ENCODE measurements around the gene SCGN.

SCGN gene

GRCh38 chr6:25689966-25690365, 38.0 kb downstream of the SCGN start:
- DNase-seq (ENCODE audit: low read depth), result no peak
- no peak for TF ChIP-seq CTCF (IDR thresholded peaks at IDR 0.05; ENCODE audit: insufficient read depth, low read depth, low read length, missing control alignments)

GRCh38 chr6:25691894-25692293, 39.9 kb downstream of the SCGN start:
- H3K4me3 ChIP-seq (ENCODE audit: low read depth, low read length), result no peak overlapping the region
- no peak for DNase-seq (ENCODE audit: low read depth)
- TF ChIP-seq CTCF (IDR thresholded peaks at IDR 0.05; ENCODE audit: insufficient read depth, low read depth, low read length, missing control alignments), result no peak

More at GRCh38 chr6:25689966-25690365, 38.0 kb downstream of the SCGN start:
- H3K4me3 ChIP-seq (ENCODE audit: low read depth, low read length), result no peak overlapping the region

GRCh38 chr6:25692472-25692871, 40.5 kb downstream of the SCGN start:
- no peak for DNase-seq (ENCODE audit: low read depth)
- TF ChIP-seq CTCF (IDR thresholded peaks at IDR 0.05; ENCODE audit: insufficient read depth, low read depth, low read length, missing control alignments), result no peak
- H3K4me3 ChIP-seq (ENCODE audit: low read depth, low read length), result no peak overlapping the region

- no peak for DNase-seq (ENCODE audit: low read depth)
- H3K4me3 ChIP-seq (ENCODE audit: low read depth, low read length), result no peak overlapping the region
- TF ChIP-seq CTCF (IDR thresholded peaks at IDR 0.05; ENCODE audit: insufficient read depth, low read depth, low read length, missing control alignments), result no peak
These were observed 42.4 kb downstream of the SCGN start for GRCh38 chr6:25694366-25694765.

GRCh38 chr6:25695671-25696070, 43.7 kb downstream of the SCGN start:
- no peak for DNase-seq (ENCODE audit: low read depth)
- no peak for TF ChIP-seq CTCF (IDR thresholded peaks at IDR 0.05; ENCODE audit: insufficient read depth, low read depth, low read length, missing control alignments)
- no peak overlapping the region for H3K4me3 ChIP-seq (ENCODE audit: low read depth, low read length)

GRCh38 chr6:25697537-25698340, 45.7 kb downstream of the SCGN start:
- DNase-seq (ENCODE audit: low read depth), result no peak
- TF ChIP-seq CTCF (IDR thresholded peaks at IDR 0.05; ENCODE audit: insufficient read depth, low read depth, low read length, missing control alignments), result no peak

GRCh38 chr6:25698631-25699030, 46.6 kb downstream of the SCGN start:
- TF ChIP-seq CTCF (IDR thresholded peaks at IDR 0.05; ENCODE audit: insufficient read depth, low read depth, low read length, missing control alignments), result no peak
- no peak for DNase-seq (ENCODE audit: low read depth)
- H3K4me3 ChIP-seq (ENCODE audit: low read depth, low read length), result no peak overlapping the region

More at GRCh38 chr6:25697537-25698340, 45.7 kb downstream of the SCGN start:
- no peak overlapping the region for H3K4me3 ChIP-seq (ENCODE audit: low read depth, low read length)

Measured in GM12865 (cell line).